B cell (primary cell): ENCODE measurements around the gene AUTS2. TPM values are rescaled to one million over a fixed set of nuclear protein-coding genes. Genes with fewer than 3 reads are reported as not detected.

ENCODE experiments used
- ATAC-seq: fragments of 200-7000 bp; cut with Tn5 transposase; one replicate; pipeline ENCODE4 v1.10.0; 2021; ENCODE audit warnings: low read depth, mild to moderate bottlenecking, moderate number of reproducible peaks, moderate library complexity
- CTCF ChIA-PET: fragments of 350-600 bp; sonication (Branson Sonifier 250); formaldehyde crosslinking; loops from one replicate; lab custom pipeline; 2021; ENCODE audit warnings: antibody characterized with exemption, inconsistent platforms; lab: Charles Lee
- POLR2A ChIA-PET: fragments of 350-600 bp; sonication (Branson Sonifier 250); formaldehyde crosslinking; loops from one replicate; lab custom pipeline; 2021; ENCODE audit warnings: antibody characterized with exemption; lab: Charles Lee
- DNase-seq: peaks from one replicate; pipeline ENCODE4 v3.0.0; 2013
- H2AFZ ChIP-seq: 2 replicates; pipeline ENCODE4 v1.6.1; 2012; ENCODE audit warnings: mild to moderate bottlenecking, low read depth, low read length; ENCODE audit not compliant: insufficient read depth, poor library complexity, severe bottlenecking
- H3K27ac ChIP-seq, 2 donors: 1 replicate in 1 of 2; 2 replicates in 1 of 2; pipeline ENCODE4 v1.5.1; 2012 to 2013; ENCODE audit warnings: low read length in 2 of 2, mild to moderate bottlenecking in 2 of 2, moderate library complexity in 1 of 2
- H3K27me3 ChIP-seq, 4 experiments: fragments of 200-600 bp in 1 of 4; sonication (generic) in 1 of 4; replicated peaks in 1 of 4; 1 replicate in 2 of 4; 2 replicates in 2 of 4; pipeline versions ENCODE4 v1.6.1 to v1.7.0; 2013 to 2016; ENCODE audit warnings: low read length in 3 of 4, mild to moderate bottlenecking in 2 of 4, mixed read lengths in 1 of 4, moderate library complexity in 1 of 4; ENCODE audit not compliant: insufficient read depth in 4 of 4, control insufficient read depth in 3 of 4; ENCODE audit errors: control extremely low read depth in 1 of 4
- H3K36me3 ChIP-seq, 2 experiments: replicated peaks in 1 of 2; 1 replicate in 1 of 2; 2 replicates in 1 of 2; pipeline versions ENCODE4 v1.6.1 to v1.7.1; 2013; ENCODE audit warnings: low read length in 1 of 2; ENCODE audit not compliant: insufficient read depth in 2 of 2, control insufficient read depth in 1 of 2; ENCODE audit errors: control extremely low read depth in 1 of 2, extremely low read depth in 1 of 2
- H3K4me1 ChIP-seq, 2 donors: fragments of 200-600 bp in 1 of 2; sonication (generic) in 1 of 2; 1 replicate in 1 of 2; 2 replicates in 1 of 2; pipeline versions ENCODE4 v1.5.1 to v1.6.1; 2013 to 2017; ENCODE audit warnings: low read length in 2 of 2; ENCODE audit not compliant: control insufficient read depth in 2 of 2, insufficient read depth in 2 of 2
- H3K4me2 ChIP-seq: replicated peaks from 2 replicates; pipeline ENCODE3; 2012; ENCODE audit warnings: mild to moderate bottlenecking, low read depth, low read length; ENCODE audit not compliant: poor library complexity, severe bottlenecking
- H3K4me3 ChIP-seq, 5 experiments: fragments of 200-600 bp in 1 of 5; sonication (generic) in 1 of 5; 1 replicate in 3 of 5; 2 replicates in 2 of 5; pipeline versions ENCODE4 v1.5.1 to v1.7.0; 2011 to 2016; ENCODE audit warnings: low read length in 4 of 5, mild to moderate bottlenecking in 4 of 5, low read depth in 2 of 5, control low read depth in 1 of 5, moderate library complexity in 1 of 5; ENCODE audit not compliant: insufficient read depth in 1 of 5; ENCODE audit errors: control extremely low read depth in 1 of 5, extremely low read depth in 1 of 5
- H3K79me2 ChIP-seq: fragments of 200-600 bp; sonication (generic); one replicate; pipeline ENCODE4 v1.6.0; 2016; ENCODE audit warnings: low read length; ENCODE audit not compliant: control insufficient read depth, insufficient read depth
- H3K9ac ChIP-seq: fragments of 200-600 bp; sonication (generic); 2 replicates; pipeline ENCODE4 v1.6.1; 2017; ENCODE audit warnings: mild to moderate bottlenecking, low read length, moderate library complexity
- H3K9me3 ChIP-seq, 3 donors: one replicate each; pipeline versions ENCODE4 v1.6.1 to v1.7.1; 2013; ENCODE audit warnings: low read length in 2 of 3; ENCODE audit not compliant: control insufficient read depth in 2 of 3, insufficient read depth in 1 of 3; ENCODE audit errors: control extremely low read depth in 1 of 3
- H4K20me1 ChIP-seq: 2 replicates; pipeline ENCODE4 v1.6.0; 2012; ENCODE audit warnings: mild to moderate bottlenecking, low read length; ENCODE audit not compliant: insufficient read depth, control insufficient read depth, poor library complexity, severe bottlenecking
- H3K27ac Mint-ChIP-seq: one replicate; pipeline ENCODE4 v1.8.0; 2021; ENCODE audit warnings: mixed read lengths
- H3K27me3 Mint-ChIP-seq: one replicate; pipeline ENCODE4 v1.8.0; 2021; ENCODE audit warnings: mixed read lengths
- H3K4me1 Mint-ChIP-seq: one replicate; pipeline ENCODE4 v1.8.0; 2021; ENCODE audit warnings: mixed read lengths
- H3K4me3 Mint-ChIP-seq: one replicate; pipeline ENCODE4 v1.8.0; 2021; ENCODE audit warnings: mixed read lengths
- H3K9me3 Mint-ChIP-seq: one replicate; pipeline ENCODE4 v1.8.0; 2022; ENCODE audit warnings: mixed read lengths; ENCODE audit not compliant: insufficient read depth
- CTCF ChIP-seq: fragments of 200-600 bp; IDR thresholded peaks from one replicate; pipeline ENCODE4 v1.8.0; 2022; ENCODE audit warnings: antibody characterized with exemption, mild to moderate bottlenecking
- EZH2 ChIP-seq: IDR thresholded peaks from 2 replicates; pipeline ENCODE4 v1.6.1; 2012; ENCODE audit warnings: borderline replicate concordance, low read depth, mild to moderate bottlenecking, moderate library complexity, low read length; ENCODE audit not compliant: insufficient read depth, poor library complexity, severe bottlenecking
- WGBS: methylation state at CpG from one replicate; pipeline ENCODE4 v1.1.5; 2013; ENCODE audit warnings: missing lambda C conversion rate; ENCODE audit not compliant: insufficient coverage; 5-methylcytosine and 5-hydroxymethylcytosine counted together
- intact Hi-C: fragments of 100-400 bp; cut with micrococcal nuclease; formaldehyde crosslinking; loops from one replicate; pipeline ENCODE4 v1.10.0; 2022
- polyA plus RNA-seq: library from polyadenylated mRNA; depleted of rRNA; stranded (reverse); fragments of >200 nt; gene quantifications from 2 replicates; pipeline ENCODE4 v1.2.3, GENCODE V29; 2012
- total RNA-seq, 2 donors: library from RNA; stranded (reverse); fragments of 120-200 nt in 1 of 2; gene quantifications; 1 replicate in 1 of 2; 2 replicates in 1 of 2; pipeline versions ENCODE4 v1.2.3 to v1.2.4, GENCODE V29; 2013 to 2022

The AUTS2 gene
- total and polyA plus RNA-seq, 2 donors (not counting 1 experiment from before 2014, with no cell fraction given), result 22.3 to 35.0 TPM

- Histone ChIP-seq H3K4me3 (no peak overlapping the region), H3K79me2 (no peaks in the 10 kb centered on the region), H3K4me2 (no peak overlapping the region), H3K27ac (no peak overlapping the region), H3K36me3 (no peaks in the 10 kb centered on the region), H2AFZ (no peak overlapping the region), H3K4me1 (no peaks in the 10 kb centered on the region), H3K9me3 (no peaks in the 10 kb centered on the region), H3K27me3 (no peaks in the 10 kb centered on the region), H4K20me1 (no peaks in the 10 kb centered on the region), H3K9ac (no peak overlapping the region)
- Mint-ChIP-seq H3K4me3 (no peak overlapping the region), H3K4me1 (peaks cover 6% of the 10 kb centered on the region), H3K27me3 (no peaks in the 10 kb centered on the region), H3K9me3 (no peaks in the 10 kb centered on the region), H3K27ac (no peak overlapping the region)
- intact Hi-C loops, result no loop called here
- TF ChIP-seq EZH2, result no peak
- TF ChIP-seq CTCF, result no peak
- POLR2A ChIA-PET, result no interaction called here
- CTCF ChIA-PET, result no interaction called here
- WGBS, result 100% methylated on average over 1 of the region's 1 CpG
- DNase-seq, result no peak
- ATAC-seq, result no peak
These were observed 171.6 kb downstream of the AUTS2 start for GRCh38 chr7:69769826-69770225.

GRCh38 chr7:69770613-69771012 lies 172.3 kb downstream of the AUTS2 start:
- no peak for DNase-seq
- no peak overlapping the region for H3K4me3 ChIP-seq
- H3K27ac Mint-ChIP-seq, result no peak overlapping the region
- H3K27ac ChIP-seq, result no peak overlapping the region
- H3K36me3 ChIP-seq, result no peaks in the 10 kb centered on the region
- ATAC-seq, result no peak
- H4K20me1 ChIP-seq, result no peaks in the 10 kb centered on the region
- H3K4me1 ChIP-seq, result no peaks in the 10 kb centered on the region
- no peaks in the 10 kb centered on the region for H3K79me2 ChIP-seq
- no peak overlapping the region for H2AFZ ChIP-seq
- H3K27me3 Mint-ChIP-seq, result no peaks in the 10 kb centered on the region
- no peaks in the 10 kb centered on the region for H3K9me3 Mint-ChIP-seq
- H3K9me3 ChIP-seq, result no peaks in the 10 kb centered on the region
- H3K4me1 Mint-ChIP-seq, result peaks cover 6% of the 10 kb centered on the region
- H3K9ac ChIP-seq, result no peak overlapping the region
- H3K4me2 ChIP-seq, result no peak overlapping the region
- TF ChIP-seq CTCF (no peak), EZH2 (no peak)
- 100% methylated on average over 1 of the region's 6 CpGs for WGBS
- H3K4me3 Mint-ChIP-seq, result no peak overlapping the region
- ChIA-PET POLR2A (no interaction called here), CTCF (no interaction called here)
- H3K27me3 ChIP-seq, result no peaks in the 10 kb centered on the region
- intact Hi-C loops, result no loop called here
